ENCODE results near the gene MAF.

Gene MAF

GRCh38 chr16:79561729-79562128 lies 38.8 kb downstream of the MAF start:
- Histone ChIP-seq H3K9ac (no peak overlapping the region), H3K36me3 (ENCODE audit: control insufficient read depth, insufficient read depth, low read length) (no peaks in the 10 kb centered on the region), H3K79me2 (no peaks in the 10 kb centered on the region), H3K4me1 (no peaks in the 10 kb centered on the region), H3K4me3 (ENCODE audit: low read depth, low read length) (no peak overlapping the region), H3K27ac (no peak overlapping the region), H3K27me3 (ENCODE audit: control insufficient read depth, insufficient read depth, low read length) (no peaks in the 10 kb centered on the region), H3K9me3 (ENCODE audit: control insufficient read depth, low read length) (no peaks in the 10 kb centered on the region), H3K4me2 (ENCODE audit: low read length) (no peak overlapping the region), H2AFZ (no peak overlapping the region)
- no peak for TF ChIP-seq CTCF (IDR thresholded peaks at IDR 0.05)

GRCh38 chr16:79560923-79561322 lies 39.6 kb downstream of the MAF start:
- Histone ChIP-seq H3K4me2 (ENCODE audit: low read length) (no peak overlapping the region), H2AFZ (no peak overlapping the region), H3K4me3 (ENCODE audit: low read depth, low read length) (no peak overlapping the region), H3K27ac (no peak overlapping the region), H3K79me2 (no peaks in the 10 kb centered on the region), H3K4me1 (no peaks in the 10 kb centered on the region), H3K9me3 (ENCODE audit: control insufficient read depth, low read length) (no peaks in the 10 kb centered on the region), H3K36me3 (ENCODE audit: control insufficient read depth, insufficient read depth, low read length) (no peaks in the 10 kb centered on the region), H3K9ac (no peak overlapping the region), H3K27me3 (ENCODE audit: control insufficient read depth, insufficient read depth, low read length) (no peaks in the 10 kb centered on the region)
- TF ChIP-seq CTCF (IDR thresholded peaks at IDR 0.05), result no peak

- H3K4me2 ChIP-seq (ENCODE audit: low read length), result no peak overlapping the region
- no peaks in the 10 kb centered on the region for H3K36me3 ChIP-seq (ENCODE audit: control insufficient read depth, insufficient read depth, low read length)
- H3K79me2 ChIP-seq, result no peaks in the 10 kb centered on the region
- H3K9me3 ChIP-seq (ENCODE audit: control insufficient read depth, low read length), result no peaks in the 10 kb centered on the region
- H3K4me3 ChIP-seq (ENCODE audit: low read depth, low read length), result no peak overlapping the region
- no peak overlapping the region for H3K9ac ChIP-seq
- no peak overlapping the region for H2AFZ ChIP-seq
- H3K4me1 ChIP-seq, result no peaks in the 10 kb centered on the region
- TF ChIP-seq CTCF (IDR thresholded peaks at IDR 0.05), result no peak
- H3K27ac ChIP-seq, result no peak overlapping the region
- no peaks in the 10 kb centered on the region for H3K27me3 ChIP-seq (ENCODE audit: control insufficient read depth, insufficient read depth, low read length)
Observed at GRCh38 chr16:79560318-79560717, 40.2 kb downstream of the MAF start.

- no peak for TF ChIP-seq CTCF (IDR thresholded peaks at IDR 0.05)
- no peak overlapping the region for H2AFZ ChIP-seq
- H3K27ac ChIP-seq, result no peak overlapping the region
- H3K36me3 ChIP-seq (ENCODE audit: control insufficient read depth, insufficient read depth, low read length), result no peaks in the 10 kb centered on the region
- H3K9ac ChIP-seq, result no peak overlapping the region
- no peaks in the 10 kb centered on the region for H3K4me1 ChIP-seq
- H3K9me3 ChIP-seq (ENCODE audit: control insufficient read depth, low read length), result no peaks in the 10 kb centered on the region
- no peak overlapping the region for H3K4me2 ChIP-seq (ENCODE audit: low read length)
- no peak overlapping the region for H3K4me3 ChIP-seq (ENCODE audit: low read depth, low read length)
- H3K79me2 ChIP-seq, result no peaks in the 10 kb centered on the region
- H3K27me3 ChIP-seq (ENCODE audit: control insufficient read depth, insufficient read depth, low read length), result no peaks in the 10 kb centered on the region
Observed at GRCh38 chr16:79559532-79559931, 41.0 kb downstream of the MAF start.

GRCh38 chr16:79557421-79557820 lies 43.1 kb downstream of the MAF start:
- no peak for TF ChIP-seq CTCF (IDR thresholded peaks at IDR 0.05)
- no peaks in the 10 kb centered on the region for H3K36me3 ChIP-seq (ENCODE audit: control insufficient read depth, insufficient read depth, low read length)
- H3K4me1 ChIP-seq, result no peaks in the 10 kb centered on the region
- H3K4me2 ChIP-seq (ENCODE audit: low read length), result no peak overlapping the region
- H3K27ac ChIP-seq, result no peak overlapping the region
- no peaks in the 10 kb centered on the region for H3K9me3 ChIP-seq (ENCODE audit: control insufficient read depth, low read length)
- no peak overlapping the region for H3K9ac ChIP-seq
- H3K4me3 ChIP-seq (ENCODE audit: low read depth, low read length), result no peak overlapping the region
- no peaks in the 10 kb centered on the region for H3K79me2 ChIP-seq
- H3K27me3 ChIP-seq (ENCODE audit: control insufficient read depth, insufficient read depth, low read length), result no peaks in the 10 kb centered on the region
- H2AFZ ChIP-seq, result no peak overlapping the region

Measured in parathyroid adenoma (tissue), 2 donors.